Keratinocyte (primary cell): ENCODE data around the gene TMED5. TPM values are rescaled to one million over a fixed set of nuclear protein-coding genes. Genes with fewer than 3 reads are reported as not detected.

Experiments
- DNase-seq: peaks from one replicate; pipeline ENCODE4 v3.0.0-alpha.2; 2011; ENCODE audit warnings: low read depth, missing footprints, low spot score
- FAIRE-seq: peaks from 2 replicates; lab custom pipeline; 2011; peaks lifted over from hg19 to GRCh38; lab: Jason Lieb, UNC
- H2AFZ ChIP-seq: 2 replicates; pipeline ENCODE4 v1.6.0; 2012; ENCODE audit warnings: low read length, control low read depth, inconsistent platforms; ENCODE audit not compliant: control insufficient read depth
- H3K27ac ChIP-seq: 2 replicates; pipeline ENCODE4 v1.5.1; 2011; ENCODE audit warnings: low read length; ENCODE audit not compliant: control insufficient read depth, insufficient read depth
- H3K27me3 ChIP-seq: 3 replicates; pipeline ENCODE4 v1.6.0; 2011; ENCODE audit warnings: low read length; ENCODE audit not compliant: control insufficient read depth, insufficient read depth; ENCODE audit errors: extremely low read depth
- H3K36me3 ChIP-seq, 2 experiments: 2 replicates in 1 of 2; 3 replicates in 1 of 2; pipeline ENCODE4 v1.5.1; 2011; ENCODE audit warnings: low read length in 2 of 2, mild to moderate bottlenecking in 1 of 2; ENCODE audit not compliant: control insufficient read depth in 2 of 2, insufficient read depth in 2 of 2; ENCODE audit errors: extremely low read depth in 1 of 2
- H3K4me1 ChIP-seq: 3 replicates; pipeline ENCODE4 v1.5.1; 2011; ENCODE audit warnings: low read length; ENCODE audit not compliant: control insufficient read depth, insufficient read depth; ENCODE audit errors: extremely low read depth
- H3K4me2 ChIP-seq: 3 replicates; pipeline ENCODE4 v1.6.0; 2011; ENCODE audit warnings: low read depth, low read length; ENCODE audit not compliant: control insufficient read depth, insufficient read depth; ENCODE audit errors: extremely low read depth
- H3K4me3 ChIP-seq, 3 experiments: fragments of 200-600 bp in 1 of 3; sonication (generic) in 1 of 3; 2 replicates in 2 of 3; 3 replicates in 1 of 3; pipeline ENCODE4 v1.5.1; 2011 to 2016; ENCODE audit warnings: low read length in 3 of 3, mild to moderate bottlenecking in 3 of 3, control low read depth in 2 of 3, inconsistent platforms in 1 of 3, low read depth in 1 of 3, mixed read lengths in 1 of 3, mixed run types in 1 of 3, moderate library complexity in 1 of 3; ENCODE audit not compliant: control insufficient read depth in 2 of 3, insufficient read depth in 2 of 3; ENCODE audit errors: extremely low read depth in 1 of 3
- H3K79me2 ChIP-seq: 2 replicates; pipeline ENCODE4 v1.6.0; 2012; ENCODE audit warnings: low read length; ENCODE audit not compliant: control insufficient read depth, insufficient read depth
- H3K9ac ChIP-seq: 3 replicates; pipeline ENCODE4 v1.6.0; 2011; ENCODE audit warnings: low read length; ENCODE audit not compliant: control insufficient read depth, insufficient read depth; ENCODE audit errors: extremely low read depth
- H3K9me1 ChIP-seq: 3 replicates; pipeline ENCODE4 v1.6.0; 2011; ENCODE audit warnings: low read length; ENCODE audit not compliant: control insufficient read depth, insufficient read depth; ENCODE audit errors: extremely low read depth
- H3K9me3 ChIP-seq: 2 replicates; pipeline ENCODE4 v1.5.1; 2012; ENCODE audit warnings: low read depth, low read length; ENCODE audit not compliant: control insufficient read depth
- H4K20me1 ChIP-seq: 3 replicates; pipeline ENCODE4 v1.6.0; 2011; ENCODE audit warnings: low read length; ENCODE audit not compliant: control insufficient read depth, insufficient read depth; ENCODE audit errors: extremely low read depth
- EZH2 ChIP-seq: IDR thresholded peaks from one replicate; pipeline ENCODE4 v1.6.1; 2012; ENCODE audit warnings: inconsistent platforms, mild to moderate bottlenecking, low read length, moderate library complexity
- dilution Hi-C: fragments of 300-500 bp; cut with MboI; formaldehyde crosslinking; loops from one replicate; pipeline ENCODE4 v1.7.0; 2020; ENCODE audit warnings: low sequenced_read_pairs; ENCODE audit not compliant: extremely low pct_ligation_motif_present
- polyA plus RNA-seq, 5 experiments: library from polyadenylated mRNA; depleted of rRNA in 3 of 5; stranded (reverse) in 3 of 5; stranded (forward) in 1 of 5; unstranded in 1 of 5; fragments of >200 nt; gene quantifications; 1 replicate in 1 of 5; 2 replicates in 3 of 5; 3 replicates in 1 of 5; pipeline versions ENCODE4 v1.2.1 to v1.2.3, GENCODE V29; 2011 to 2012; ENCODE audit warnings: missing spikeins in 2 of 5, low read depth in 1 of 5, low replicate concordance in 1 of 5
- TF ChIP-seq, protein P1 (sequence below), 3 experiments: IDR thresholded peaks in 1 of 3; conservative IDR thresholded peaks in 1 of 3; optimal IDR thresholded peaks in 1 of 3; 2 replicates in 2 of 3; 3 replicates in 1 of 3; pipeline versions ENCODE3 to v1.5.1; 2011; ENCODE audit warnings: low read length in 3 of 3, mild to moderate bottlenecking in 3 of 3, moderate library complexity in 2 of 3, control low read depth in 1 of 3, inconsistent platforms in 1 of 3; ENCODE audit not compliant: insufficient read depth in 2 of 3; ENCODE audit errors: extremely low read depth in 1 of 3

TMED5 gene
- polyA plus RNA-seq, 1 donor (not counting 4 experiments of a cell fraction or from before 2014, with no cell fraction given): 55.4 TPM

DNA sequence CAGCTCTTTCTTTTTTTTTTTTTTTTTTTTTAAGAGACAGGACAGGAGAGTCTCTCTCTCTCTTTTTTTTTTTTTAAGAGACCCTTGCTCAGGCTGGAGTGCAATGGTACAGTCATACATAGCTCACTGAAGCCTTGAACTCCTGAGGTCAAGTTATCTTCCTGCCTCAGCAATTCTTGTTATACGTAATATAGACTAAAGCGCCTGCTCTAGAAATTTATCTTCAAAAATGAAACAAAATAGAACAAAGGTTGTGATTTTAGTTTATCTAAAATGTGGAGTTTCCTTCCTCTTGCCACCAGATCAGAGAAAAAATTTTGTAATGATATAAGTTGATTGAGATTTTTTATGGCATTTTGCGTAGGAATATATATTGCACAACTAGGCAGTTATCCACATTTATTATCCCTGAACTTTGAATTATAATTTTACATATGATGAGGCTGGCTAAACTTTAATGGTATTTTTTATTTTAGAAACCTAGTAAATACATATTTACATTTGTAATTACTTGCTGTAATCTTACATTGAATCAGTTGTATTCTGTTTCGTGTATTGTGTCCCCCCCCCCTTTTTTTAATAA is 56.9 kb downstream of the TMED5 start:
- no peaks in the 10 kb centered on the region for H4K20me1 ChIP-seq
- FAIRE-seq: no peak
- H3K27me3 ChIP-seq: no peaks in the 10 kb centered on the region
- H3K4me1 ChIP-seq: no peaks in the 10 kb centered on the region
- H3K4me3 ChIP-seq: no peak overlapping the region
- no peak overlapping the region for H3K27ac ChIP-seq
- dilution Hi-C loops: no loop called here
- no peak overlapping the region for H3K9ac ChIP-seq
- H3K36me3 ChIP-seq: peaks cover 2 to 5% of the 10 kb centered on the region in 2 experiments
- TF ChIP-seq, protein P1, sequence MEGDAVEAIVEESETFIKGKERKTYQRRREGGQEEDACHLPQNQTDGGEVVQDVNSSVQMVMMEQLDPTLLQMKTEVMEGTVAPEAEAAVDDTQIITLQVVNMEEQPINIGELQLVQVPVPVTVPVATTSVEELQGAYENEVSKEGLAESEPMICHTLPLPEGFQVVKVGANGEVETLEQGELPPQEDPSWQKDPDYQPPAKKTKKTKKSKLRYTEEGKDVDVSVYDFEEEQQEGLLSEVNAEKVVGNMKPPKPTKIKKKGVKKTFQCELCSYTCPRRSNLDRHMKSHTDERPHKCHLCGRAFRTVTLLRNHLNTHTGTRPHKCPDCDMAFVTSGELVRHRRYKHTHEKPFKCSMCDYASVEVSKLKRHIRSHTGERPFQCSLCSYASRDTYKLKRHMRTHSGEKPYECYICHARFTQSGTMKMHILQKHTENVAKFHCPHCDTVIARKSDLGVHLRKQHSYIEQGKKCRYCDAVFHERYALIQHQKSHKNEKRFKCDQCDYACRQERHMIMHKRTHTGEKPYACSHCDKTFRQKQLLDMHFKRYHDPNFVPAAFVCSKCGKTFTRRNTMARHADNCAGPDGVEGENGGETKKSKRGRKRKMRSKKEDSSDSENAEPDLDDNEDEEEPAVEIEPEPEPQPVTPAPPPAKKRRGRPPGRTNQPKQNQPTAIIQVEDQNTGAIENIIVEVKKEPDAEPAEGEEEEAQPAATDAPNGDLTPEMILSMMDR (optimal IDR thresholded peaks at IDR 0.05 in 1 of 3, IDR thresholded peaks at IDR 0.05 in 1 of 3, conservative IDR thresholded peaks at IDR 0.05 in 1 of 3; ENCODE audit: extremely low read depth in 1 of 3, insufficient read depth in 2 of 3, low read length in 3 of 3): no peak
- no peak for TF ChIP-seq EZH2
- no peak for DNase-seq
- no peaks in the 10 kb centered on the region for H3K9me1 ChIP-seq
- no peak overlapping the region for H3K4me2 ChIP-seq
- H3K9me3 ChIP-seq: no peaks in the 10 kb centered on the region
- no peak overlapping the region for H2AFZ ChIP-seq
- no peaks in the 10 kb centered on the region for H3K79me2 ChIP-seq

DNA sequence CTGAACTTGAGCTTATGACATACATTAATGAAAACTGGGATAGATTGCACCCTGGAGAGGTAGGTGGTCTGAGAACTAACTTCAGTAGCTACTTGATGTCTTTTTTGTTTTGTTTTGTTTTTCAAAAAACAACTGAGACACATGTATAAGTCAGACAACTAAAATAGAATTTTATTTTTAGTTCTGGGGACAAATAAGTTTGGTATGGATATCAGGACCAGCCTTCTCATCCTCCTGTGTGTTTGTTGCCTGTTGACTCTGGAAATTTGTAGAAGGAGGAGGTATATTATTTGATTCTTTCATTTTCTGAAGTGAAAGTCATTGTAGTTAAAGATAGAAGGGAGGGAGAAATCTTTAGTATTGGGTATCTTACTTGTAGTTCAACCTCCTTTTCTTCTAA is 59.6 kb downstream of the TMED5 start:
- H3K27ac ChIP-seq: no peak overlapping the region
- H3K4me1 ChIP-seq: no peaks in the 10 kb centered on the region
- H2AFZ ChIP-seq: no peak overlapping the region
- H3K9ac ChIP-seq: no peak overlapping the region
- dilution Hi-C loops: no loop called here
- H3K4me2 ChIP-seq: no peak overlapping the region
- no peaks in the 10 kb centered on the region for H3K9me1 ChIP-seq
- no peak for FAIRE-seq
- H3K36me3 ChIP-seq: peaks cover 5 to 11% of the 10 kb centered on the region in 2 experiments
- H3K9me3 ChIP-seq: no peaks in the 10 kb centered on the region
- TF ChIP-seq, protein P1 (optimal IDR thresholded peaks at IDR 0.05 in 1 of 3, IDR thresholded peaks at IDR 0.05 in 1 of 3, conservative IDR thresholded peaks at IDR 0.05 in 1 of 3; ENCODE audit: extremely low read depth in 1 of 3, insufficient read depth in 2 of 3, low read length in 3 of 3): no peak
- TF ChIP-seq EZH2: no peak
- H3K4me3 ChIP-seq: no peak overlapping the region
- no peaks in the 10 kb centered on the region for H4K20me1 ChIP-seq
- no peaks in the 10 kb centered on the region for H3K79me2 ChIP-seq
- no peak for DNase-seq
- no peaks in the 10 kb centered on the region for H3K27me3 ChIP-seq
